HG02571 (cell line): Measurements from ENCODE around the gene PRPH2.
"Not testable (repeated sequence)": the region's sequence is repeated elsewhere in the genome, so short reads cannot be mapped to it uniquely, and the experiment has no call there.

ENCODE experiments used
- ATAC-seq: cut with Tn5 transposase; IDR thresholded peaks from one replicate; pipeline ENCODE4 v1.9.1; 2021; ENCODE audit warnings: mild to moderate bottlenecking, moderate library complexity; ENCODE audit not compliant: unreplicated experiment

PRPH2 gene

GRCh38 chr6:42742116-42742894 lies 19.9 kb upstream of the PRPH2 start:
- ATAC-seq, result no peak

GRCh38 chr6:42740725-42741124 lies 18.3 kb upstream of the PRPH2 start:
- ATAC-seq, result no peak

DNA sequence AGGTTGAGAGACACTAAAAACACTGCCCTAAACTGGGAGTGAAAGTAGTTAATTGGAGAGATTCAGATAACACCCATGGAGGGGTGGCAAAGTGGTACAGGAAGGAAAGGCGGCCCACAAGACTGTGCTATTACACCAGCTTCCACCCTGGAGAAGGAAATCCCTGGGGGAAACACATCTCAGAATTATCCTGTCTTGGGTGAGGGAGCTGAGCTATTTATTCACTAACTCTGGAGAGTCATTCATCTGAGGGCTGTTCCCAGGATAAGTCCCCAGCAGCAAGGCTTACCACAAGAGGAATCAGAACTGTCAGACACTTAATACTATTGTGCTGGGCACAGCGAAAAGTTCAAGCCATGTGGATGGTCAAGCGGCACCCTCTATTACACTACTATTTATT lies 13.6 kb upstream of the PRPH2 start:
- no peak for ATAC-seq

DNA sequence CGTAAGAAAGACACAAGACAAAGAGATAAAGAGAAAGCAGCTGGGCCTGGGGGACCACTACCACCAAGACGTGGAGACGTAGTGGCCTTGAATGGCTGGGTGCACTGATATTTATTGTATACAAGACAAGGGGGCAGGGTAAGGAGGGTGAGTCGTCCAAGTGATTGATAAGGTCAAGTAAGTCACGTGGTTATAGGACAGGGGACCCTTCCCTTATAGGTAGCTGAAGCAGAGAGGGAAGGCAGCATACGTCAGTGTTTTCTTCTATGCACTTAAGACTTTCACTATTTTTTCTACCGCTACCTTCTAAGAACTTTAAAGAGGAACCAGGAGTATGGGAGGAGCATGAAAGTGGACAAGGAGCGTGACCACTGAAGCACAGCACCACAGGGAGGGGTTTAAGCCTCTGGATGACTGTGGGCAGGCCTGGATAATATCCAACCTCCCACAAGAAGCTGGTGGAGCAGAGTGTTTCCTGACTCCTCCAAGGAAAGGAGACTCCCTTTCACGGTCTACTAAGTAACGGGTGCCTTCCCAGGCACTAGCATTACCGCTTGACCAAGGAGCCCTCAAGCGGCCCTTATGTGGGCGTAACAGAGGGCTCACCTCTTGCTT lies 11.6 kb upstream of the PRPH2 start:
- ATAC-seq, result not testable (repeated sequence)

DNA sequence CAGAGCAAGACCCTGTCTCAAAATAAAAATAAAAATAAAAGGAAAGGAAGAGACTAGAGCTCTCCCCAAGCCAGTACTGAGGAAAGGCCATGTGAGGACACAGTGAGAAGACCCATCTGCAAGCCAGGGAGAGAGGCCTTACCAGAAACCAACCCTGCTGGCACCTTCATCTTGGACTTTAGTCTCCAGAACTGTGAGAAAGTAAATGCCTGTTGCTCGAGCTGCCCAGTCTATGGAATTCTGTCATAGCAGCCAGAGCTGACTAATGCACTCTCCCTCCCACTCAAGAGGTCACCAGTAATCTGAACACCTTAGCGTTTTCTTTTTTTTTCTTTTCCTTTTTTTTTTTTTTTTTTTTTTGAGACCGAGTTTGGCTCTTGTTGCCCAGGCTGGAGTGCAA lies 7.3 kb upstream of the PRPH2 start:
- no peak for ATAC-seq

- ATAC-seq, result no peak
Observed at GRCh38 chr6:42727627-42728026, 5.2 kb upstream of the PRPH2 start.

DNA sequence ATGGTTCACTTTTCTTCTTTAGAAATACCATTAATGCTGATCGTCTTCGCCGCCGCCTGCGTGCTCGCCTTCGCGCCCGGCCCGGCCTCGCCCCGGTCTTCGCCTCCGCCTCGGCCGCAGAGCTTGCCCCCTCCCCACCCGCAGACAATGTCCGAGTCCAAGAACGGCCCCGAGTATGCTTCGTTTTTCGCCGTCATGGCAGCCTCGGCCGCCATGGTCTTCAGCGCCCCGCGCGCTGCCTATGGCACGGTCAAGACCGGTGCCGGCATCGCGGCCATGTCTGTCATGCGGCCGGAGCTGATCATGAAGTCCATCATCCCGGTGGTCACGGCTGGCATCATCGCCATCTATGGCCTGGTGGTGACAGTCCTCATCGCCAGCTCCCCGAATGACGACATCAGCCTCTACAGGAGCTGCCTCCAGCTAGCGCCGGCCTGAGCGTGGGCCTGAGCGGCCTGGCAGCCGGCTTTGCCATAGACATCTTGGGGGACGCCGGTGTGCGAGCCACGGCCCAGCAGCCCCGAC lies 4.8 kb upstream of the PRPH2 start:
- no peak for ATAC-seq

DNA sequence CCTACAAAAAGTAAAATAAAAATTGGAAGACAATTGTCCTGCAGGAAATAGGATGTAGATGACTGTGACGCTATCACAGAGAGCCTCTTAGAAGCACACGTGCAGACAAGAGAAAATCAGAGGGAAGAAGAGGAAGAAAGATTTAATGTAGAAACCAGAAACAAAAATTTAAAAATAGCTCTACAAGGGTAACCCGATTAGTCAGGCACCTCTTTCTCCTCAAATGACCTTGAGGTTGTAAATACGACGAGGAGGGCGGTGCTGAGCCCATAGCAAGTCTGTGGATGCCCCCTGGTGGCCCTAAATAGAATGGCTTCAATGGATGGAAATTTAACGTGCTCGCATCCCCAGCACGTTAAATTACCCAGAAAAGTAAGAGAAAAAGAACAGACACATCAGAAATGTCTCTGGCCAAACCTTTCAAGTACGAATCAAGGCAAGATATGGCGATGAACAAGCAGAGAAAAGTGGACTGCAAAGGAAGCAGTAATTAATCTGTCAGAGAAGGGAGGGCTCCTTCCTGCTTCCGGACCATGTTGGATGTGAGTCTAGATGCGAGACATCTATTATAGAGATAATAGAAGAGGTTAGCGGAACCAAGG lies 4.2 kb upstream of the PRPH2 start:
- ATAC-seq, result peak; percentile 71

DNA sequence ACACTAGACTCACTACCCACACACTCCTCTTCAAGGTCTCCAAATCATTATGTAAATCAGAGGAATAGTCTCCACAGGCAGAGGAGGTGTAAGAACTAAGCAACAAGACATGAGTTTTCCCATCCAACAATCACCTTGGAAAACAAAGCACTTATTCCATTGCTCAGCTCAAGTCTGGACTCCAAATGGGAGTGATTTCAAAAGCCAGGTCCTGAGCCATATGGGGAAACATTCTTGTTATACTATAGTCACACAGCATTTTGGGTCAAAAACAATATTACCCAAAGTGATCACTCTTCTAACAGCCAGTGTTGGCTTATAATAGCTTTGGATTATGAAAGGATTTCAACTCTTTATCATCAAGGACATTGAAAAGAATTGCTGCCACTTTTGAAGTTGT lies 3.6 kb upstream of the PRPH2 start:
- no peak for ATAC-seq

GRCh38 chr6:42724825-42725224 lies 2.4 kb upstream of the PRPH2 start:
- no peak for ATAC-seq

GRCh38 chr6:42720739-42721138 lies 1.7 kb downstream of the PRPH2 start:
- no peak for ATAC-seq

GRCh38 chr6:42715871-42716270 lies 6.5 kb downstream of the PRPH2 start:
- no peak for ATAC-seq

GRCh38 chr6:42714098-42714761 lies 8.2 kb downstream of the PRPH2 start:
- no peak for ATAC-seq

GRCh38 chr6:42711930-42712329 lies 10.5 kb downstream of the PRPH2 start:
- ATAC-seq, result no peak

GRCh38 chr6:42710316-42710715 lies 12.1 kb downstream of the PRPH2 start:
- no peak for ATAC-seq

GRCh38 chr6:42709871-42710270 lies 12.5 kb downstream of the PRPH2 start:
- ATAC-seq, result no peak

GRCh38 chr6:42708096-42708495 lies 14.3 kb downstream of the PRPH2 start:
- ATAC-seq, result no peak

DNA sequence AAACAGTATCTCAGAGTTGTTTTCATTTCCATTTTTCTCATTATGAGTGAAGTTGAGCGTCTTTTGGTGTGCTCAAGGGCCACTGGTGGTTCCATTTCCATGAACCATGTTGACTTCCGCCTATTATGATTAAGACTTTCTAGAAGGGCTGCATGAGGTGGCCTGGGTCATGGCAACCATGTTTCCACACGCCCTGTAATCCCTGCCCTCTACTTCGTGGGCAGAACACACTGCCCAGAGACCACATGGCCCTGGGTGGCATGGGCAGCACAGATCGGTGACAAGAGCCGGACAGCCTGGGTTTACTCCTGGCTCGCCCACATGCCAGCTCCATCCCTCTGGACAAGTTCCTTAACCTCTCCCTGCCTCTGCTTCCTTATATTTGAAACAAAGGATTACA lies 14.8 kb downstream of the PRPH2 start:
- ATAC-seq, result no peak

DNA sequence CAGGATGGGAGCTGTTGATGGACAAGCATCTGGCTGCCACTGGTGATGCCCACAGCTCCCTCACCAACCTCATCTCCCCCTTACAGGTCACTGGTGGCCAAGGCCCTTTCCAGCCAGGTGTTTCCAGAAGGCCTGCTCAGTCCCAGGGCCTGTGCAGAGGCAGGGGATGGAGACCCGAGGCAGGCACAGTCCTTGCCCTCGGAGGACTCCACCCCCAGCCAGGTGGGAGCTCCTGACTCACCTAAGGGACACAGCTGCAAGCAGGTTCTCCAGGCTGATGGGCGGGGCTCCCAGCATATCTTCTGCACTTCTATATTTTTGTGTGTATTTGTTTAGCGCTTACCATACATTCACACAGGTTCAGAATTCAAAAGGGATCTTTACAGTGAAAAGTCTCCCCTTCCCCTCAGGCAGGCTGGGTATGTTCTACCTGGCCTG lies 17.4 kb downstream of the PRPH2 start:
- no peak for ATAC-seq

GRCh38 chr6:42704251-42704936 lies 18.0 kb downstream of the PRPH2 start:
- no peak for ATAC-seq

- not testable (repeated sequence) for ATAC-seq
Observed at GRCh38 chr6:42702786-42703185, 19.6 kb downstream of the PRPH2 start.
